Activated T-cell treated with anti-CD3 and anti-CD28 coated beads for 1 hour (primary cell): ENCODE data around the gene FOXO6.

ENCODE experiments used
- DNase-seq: peaks from one replicate; pipeline ENCODE4 v3.0.0-alpha.2; 2020; ENCODE audit warnings: low read depth

Gene FOXO6

DNA sequence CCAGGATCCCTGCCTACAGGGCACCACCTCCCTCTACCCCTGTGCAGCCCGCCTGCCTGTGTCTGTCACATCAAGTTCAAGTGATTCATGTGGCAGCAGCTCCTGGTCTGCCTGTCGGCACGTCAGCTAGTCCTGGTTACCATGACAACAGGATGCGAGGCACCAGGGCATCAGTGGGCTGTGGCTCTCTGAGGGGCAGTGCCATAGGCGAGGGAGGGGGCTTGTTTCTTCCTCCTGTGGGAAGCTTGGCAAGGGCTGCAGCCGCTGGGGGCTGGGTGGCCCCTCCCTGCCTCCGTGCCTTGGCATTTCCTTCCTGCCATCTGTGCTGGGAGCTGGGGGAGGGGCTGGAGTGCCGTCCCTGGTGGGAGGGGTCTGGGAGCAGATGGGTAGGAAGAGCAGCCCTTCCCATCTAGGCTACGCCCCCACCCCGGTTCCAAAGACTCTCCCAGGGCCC is 43.1 kb downstream of the FOXO6 start:
- DNase-seq, result no peak

DNA sequence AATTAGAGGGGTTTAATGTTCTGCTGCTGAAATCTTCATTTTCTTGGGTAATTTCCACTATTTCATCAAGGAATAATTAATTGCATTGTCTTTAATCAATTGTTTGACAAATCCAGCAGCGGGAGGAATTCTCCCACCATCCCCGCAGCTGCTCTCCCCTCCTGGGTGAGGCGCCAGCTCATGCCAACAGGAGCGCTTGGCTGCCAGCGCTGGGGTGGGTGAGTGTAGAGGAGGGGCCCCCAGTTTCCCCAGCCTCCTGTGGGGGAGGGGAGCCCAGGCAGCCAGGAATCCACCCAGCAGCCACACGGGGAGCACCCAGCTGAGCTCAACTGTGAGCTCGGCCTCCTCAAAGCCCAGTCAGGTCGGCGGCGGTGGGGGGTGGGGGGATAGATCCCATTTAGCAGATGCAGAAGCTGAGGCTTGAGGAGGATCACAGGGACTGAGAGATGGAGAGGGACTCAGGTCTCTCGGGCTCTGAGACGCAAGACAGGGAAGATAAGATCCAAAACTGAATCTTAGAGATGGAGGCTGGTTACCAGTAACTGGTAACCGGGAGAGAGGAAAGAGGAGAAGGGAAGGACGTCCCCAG is 46.5 kb downstream of the FOXO6 start:
- no peak for DNase-seq

DNA sequence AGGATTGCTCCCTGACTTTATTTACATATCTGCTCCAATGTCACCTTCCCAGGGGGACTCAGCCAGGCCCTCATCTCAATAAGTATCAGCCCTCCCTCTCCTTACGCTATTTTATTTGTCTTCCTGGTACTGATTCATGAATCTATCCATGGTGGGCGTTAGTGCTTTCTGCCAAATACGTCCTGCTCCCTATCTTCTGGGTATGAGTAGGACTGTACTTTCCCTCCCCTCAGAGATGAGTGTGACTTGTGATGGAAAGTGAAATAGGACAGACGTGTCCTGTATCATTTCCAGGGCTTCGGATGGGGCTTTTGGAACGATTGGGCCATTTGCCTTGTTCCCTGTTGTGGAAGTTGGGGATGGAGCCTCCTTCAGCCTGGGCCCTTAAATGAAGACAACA is 47.5 kb downstream of the FOXO6 start:
- DNase-seq, result no peak

DNA sequence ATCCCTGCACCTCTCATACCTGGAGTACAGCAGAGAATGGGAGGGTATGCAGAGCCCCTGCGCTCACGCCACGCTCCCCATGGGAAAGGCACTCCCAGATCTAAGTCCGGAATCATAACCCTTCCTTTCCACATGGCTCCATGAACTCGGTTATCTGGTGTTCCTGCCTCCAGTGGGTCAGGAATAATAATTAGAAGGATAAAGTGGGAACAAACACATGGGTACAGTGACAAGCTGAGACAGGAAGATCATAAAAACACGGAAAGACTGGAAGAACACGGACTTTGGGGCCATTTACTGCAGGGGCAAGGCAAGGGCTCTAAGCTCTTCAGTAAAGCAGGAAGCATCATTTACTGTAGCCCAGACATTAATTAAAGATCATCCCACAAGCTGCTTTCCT is 48.6 kb downstream of the FOXO6 start:
- DNase-seq, result no peak

GRCh38 chr1:41410462-41410861 is 49.2 kb downstream of the FOXO6 start:
- DNase-seq, result no peak

DNA sequence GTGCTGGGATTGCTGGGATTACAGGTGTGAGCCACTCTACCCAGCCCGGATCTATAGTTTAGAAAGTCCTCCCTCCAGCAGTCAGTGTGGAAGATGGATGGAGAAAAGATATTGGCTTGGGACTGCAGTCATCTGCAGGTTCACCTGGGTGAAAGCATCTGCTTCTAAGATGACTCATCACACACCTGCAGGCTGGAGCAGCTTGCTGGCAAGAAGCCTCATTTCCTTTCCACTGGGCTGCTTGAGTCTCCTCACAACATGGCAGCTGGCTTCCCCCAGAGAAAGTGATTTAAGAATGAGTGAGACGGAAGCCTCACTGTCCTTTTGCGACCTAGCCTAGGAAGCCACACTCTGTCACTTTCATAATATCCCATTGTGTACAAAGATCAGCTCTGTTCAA is 50.0 kb downstream of the FOXO6 start:
- no peak for DNase-seq

DNA sequence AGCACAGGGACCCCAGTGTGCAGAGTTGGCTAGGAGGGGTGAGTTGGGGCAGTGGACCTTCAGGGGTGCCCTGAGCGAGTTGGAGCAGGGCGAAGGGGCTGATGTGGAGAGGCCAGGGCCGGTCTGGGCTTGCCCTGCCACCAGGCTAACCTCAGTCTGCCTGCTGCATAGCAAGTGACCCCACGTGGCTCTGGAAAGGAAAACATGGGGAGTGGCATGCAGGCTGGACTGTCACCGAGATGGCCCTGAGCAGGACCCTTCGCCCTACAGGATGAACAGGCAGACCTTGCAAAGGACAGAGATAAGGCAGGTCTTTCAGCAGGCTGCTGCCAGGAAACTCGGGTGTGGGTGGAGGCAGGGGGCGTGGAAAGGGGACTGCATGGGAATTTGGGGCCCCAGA is 51.5 kb downstream of the FOXO6 start:
- no peak for DNase-seq

DNA sequence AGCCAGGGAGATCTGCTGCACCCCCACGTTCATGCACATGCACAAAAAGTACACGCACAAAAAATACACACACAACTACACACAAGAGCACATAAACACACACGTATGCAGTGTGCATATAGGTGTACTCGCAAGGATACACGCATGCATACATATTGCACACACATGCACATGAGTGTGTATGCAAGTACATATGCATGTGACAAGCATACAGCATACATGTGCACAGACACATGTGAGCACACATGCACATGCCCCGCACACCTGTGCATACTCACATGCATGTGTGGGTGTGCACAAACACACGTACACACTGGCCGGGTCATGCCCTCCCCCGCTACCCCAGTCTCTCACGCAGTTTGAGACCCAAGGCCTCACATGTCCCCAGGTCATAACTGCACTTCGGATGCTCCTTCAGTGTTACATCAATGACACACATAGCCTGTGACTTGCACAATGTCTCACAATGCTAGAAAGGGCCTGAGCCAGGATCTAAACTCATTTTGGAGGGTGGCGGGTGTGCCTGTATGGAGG is 52.6 kb downstream of the FOXO6 start:
- DNase-seq, result no peak

DNA sequence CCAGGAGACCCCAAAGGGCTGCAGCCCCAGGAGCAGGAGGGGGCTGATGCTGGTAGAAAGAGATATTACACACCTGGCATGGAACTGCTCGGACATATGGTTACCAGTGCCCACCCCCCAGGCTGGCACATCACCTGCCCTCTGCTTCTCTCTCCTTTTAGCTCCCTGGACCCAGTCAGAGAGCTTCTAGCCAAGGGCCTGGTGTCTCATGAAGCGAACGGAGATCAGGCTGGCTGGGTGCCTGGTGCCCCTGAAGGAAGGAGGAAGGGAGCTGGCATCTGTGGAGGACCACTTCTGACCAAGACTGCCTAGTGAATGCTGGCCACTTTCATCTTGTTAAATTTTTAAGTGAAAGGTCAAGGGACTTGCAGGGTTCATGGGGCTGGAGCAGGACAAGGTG is 53.1 kb downstream of the FOXO6 start:
- no peak for DNase-seq

DNA sequence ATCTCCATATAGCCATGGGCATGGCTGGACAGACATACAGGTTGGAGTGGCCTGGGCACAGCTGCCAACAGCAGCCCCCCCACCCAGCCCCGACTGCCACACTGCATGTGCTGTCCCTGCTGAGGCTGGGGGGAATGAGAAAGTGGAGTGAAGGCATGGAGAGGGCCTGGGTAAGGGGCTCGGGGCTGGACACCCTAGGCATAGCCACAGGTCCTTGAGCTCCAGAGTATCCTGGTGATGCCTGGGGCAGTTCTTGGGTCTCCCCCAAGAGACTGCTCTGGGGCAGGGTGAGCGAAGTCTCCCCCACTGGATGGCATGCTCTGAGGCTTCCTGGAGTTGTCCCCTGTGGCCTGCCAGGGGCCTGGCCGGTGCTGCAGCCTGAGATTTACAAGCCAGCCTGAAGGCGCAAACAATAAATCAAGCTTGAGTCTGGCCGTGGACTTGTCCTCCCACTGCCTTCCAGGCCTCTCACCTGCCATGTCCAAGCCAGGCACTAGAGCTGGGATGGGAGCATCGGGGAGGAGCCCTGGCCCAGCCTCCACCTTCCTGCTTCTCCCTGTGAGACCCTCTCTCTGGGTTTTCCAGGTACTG is 53.6 kb downstream of the FOXO6 start:
- no peak for DNase-seq

DNA sequence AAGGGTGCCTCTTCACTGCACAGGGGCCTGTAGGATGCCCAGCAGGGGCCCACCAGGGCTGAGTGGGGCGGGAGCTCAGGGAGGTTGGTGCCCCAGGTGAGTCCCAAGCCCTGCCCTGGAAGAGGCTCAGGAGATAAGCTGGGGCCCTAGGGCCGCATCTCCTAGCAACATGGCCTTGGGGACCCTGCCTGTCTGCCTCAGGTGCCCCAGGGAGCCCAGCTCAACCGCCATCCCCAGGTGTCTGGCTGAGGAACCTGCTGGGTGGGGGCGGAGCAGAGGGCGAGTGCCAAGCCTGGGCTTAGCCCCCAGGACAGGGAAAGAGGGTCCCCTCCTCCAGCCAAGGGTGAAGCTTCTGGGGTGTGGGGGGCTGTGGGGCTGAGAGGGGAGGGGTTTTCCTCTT is 54.8 kb downstream of the FOXO6 start:
- no peak for DNase-seq

DNA sequence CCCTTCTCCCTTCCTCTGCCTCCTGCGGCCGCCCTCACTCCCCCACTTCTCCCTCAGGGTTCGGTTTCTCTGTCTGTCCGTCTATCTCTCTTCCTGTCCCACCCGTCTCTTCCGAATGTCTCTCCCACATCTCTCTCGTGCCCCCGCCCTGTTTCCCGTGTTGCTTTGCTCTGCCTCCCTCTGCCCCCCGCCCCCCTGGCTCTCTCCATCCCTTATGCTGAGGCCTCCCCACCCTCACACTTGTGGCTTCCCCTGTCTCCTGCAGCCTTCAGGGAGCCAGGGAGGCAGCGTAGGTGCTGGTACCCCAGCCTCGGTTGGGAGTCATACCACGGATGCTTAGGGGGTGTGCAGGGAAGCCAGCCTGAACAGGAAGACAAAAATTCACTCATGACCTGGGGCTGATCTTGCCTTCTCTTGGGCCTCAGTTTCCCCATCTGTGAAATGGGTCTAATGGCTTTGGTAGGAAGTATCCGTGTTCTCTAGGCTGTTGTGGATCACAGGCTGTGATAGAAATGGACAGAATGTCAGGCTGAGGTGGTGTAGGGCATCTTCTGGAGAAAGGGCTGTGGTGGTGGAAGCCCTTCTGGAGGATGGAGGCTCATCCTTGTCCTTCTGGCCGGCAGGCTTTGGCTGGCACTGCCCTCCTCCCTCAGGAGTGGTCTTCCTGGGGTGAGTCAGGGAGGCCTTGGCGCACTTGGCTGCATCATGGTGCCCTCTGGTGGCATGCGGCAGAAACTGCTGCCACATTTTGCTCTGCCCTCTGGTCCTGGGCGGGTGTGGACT is 55.5 kb downstream of the FOXO6 start:
- peak; percentile 56 for DNase-seq

- no peak for DNase-seq
Observed at GRCh38 chr1:41417335-41417682, 56.1 kb downstream of the FOXO6 start.

GRCh38 chr1:41417746-41418145 is 56.5 kb downstream of the FOXO6 start:
- DNase-seq, result no peak

GRCh38 chr1:41418857-41419583 is 57.8 kb downstream of the FOXO6 start:
- no peak for DNase-seq

- DNase-seq, result no peak
Observed at GRCh38 chr1:41419584-41420295, 58.5 kb downstream of the FOXO6 start.

DNA sequence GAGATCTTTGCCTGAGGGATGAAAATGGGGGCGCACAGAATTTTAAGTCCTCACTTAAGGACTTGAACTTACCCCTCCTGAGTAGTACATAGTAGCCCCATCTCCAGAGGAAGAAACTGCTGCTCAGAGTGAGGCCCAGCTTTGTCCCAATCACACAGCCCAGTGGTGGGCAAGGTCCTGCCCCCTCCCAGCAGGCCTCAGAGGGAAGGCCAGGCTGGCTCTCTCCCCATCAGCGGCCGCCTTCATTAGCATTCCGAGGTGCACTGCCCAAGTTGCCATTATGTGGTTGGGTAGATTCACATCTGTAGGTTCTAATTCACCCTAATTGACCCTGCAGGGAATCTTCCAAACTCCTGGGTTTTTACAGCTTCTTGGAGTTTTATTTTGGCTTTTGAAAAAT is 59.1 kb downstream of the FOXO6 start:
- DNase-seq, result no peak

GRCh38 chr1:41420860-41421259 is 59.6 kb downstream of the FOXO6 start:
- DNase-seq, result no peak

- DNase-seq, result no peak
Observed at GRCh38 chr1:41422306-41422705, 61.1 kb downstream of the FOXO6 start.

DNA sequence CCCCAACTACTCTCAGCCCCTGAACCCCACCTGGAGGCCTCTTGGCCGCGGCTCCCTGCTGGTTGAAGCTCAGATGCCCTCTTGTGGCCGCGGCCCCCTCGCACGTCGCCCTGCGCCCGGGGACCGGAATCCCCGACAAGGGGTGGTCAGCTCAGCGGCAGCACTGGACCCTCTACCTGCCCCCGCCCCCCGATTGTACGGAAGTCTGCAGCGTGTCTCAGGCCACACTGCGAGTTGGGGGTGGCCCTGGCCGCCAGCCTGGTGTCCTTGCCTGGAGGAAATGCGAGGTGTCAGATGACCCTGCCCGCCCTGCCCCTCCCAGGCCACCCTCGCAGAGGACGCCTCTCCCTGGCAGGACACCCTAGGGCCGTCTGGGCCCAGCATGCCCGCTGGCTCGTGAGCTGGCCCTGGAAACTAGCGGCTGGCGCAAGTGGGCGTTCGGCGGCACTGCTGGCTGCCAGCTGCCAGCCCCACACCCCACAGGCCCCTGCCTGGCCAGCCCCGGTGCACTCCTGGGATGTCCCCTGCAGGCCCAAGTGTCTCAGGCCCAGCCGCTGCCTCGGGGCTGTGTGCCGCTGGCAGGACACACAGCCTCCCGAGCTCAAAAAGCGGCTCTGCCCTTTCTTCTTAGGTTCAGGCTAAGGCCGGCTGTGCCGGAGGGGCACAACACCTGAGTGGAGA is 62.4 kb downstream of the FOXO6 start:
- DNase-seq, result no peak

DNA sequence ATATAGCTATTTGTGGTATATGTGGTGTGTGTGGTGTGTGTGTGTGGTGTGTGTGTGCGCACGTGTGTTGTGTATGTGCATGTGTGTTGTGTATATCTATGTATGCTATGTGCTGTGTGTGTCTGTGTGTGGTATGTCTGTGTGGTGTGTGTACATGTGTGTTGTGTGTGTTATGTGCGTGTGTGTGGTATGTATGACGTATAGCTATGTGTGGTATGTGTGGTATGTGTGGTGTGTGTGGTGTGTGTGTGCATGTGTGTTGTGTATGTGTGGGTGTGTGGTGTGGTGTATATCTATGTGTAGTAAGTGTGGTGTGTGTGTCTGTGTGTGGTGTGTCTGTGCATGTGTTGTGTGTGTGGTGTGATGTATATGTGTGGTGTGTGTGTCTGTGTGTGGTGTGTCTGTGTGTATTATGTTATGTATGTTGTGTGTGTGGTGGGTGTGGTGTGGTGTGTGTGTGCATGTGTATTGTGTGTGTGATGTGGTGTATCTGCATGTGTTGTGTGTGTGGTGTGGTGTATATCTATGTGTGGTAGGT is 63.4 kb downstream of the FOXO6 start:
- no peak for DNase-seq
